GM19395 (cell line): ENCODE results near the gene YTHDC2.

ENCODE experiments used
- ATAC-seq: cut with Tn5 transposase; IDR thresholded peaks from one replicate; pipeline ENCODE4 v1.9.1; 2021; ENCODE audit warnings: mild to moderate bottlenecking, moderate library complexity; ENCODE audit not compliant: unreplicated experiment

YTHDC2 gene

GRCh38 chr5:113513384-113514288 is at the start of gene YTHDC2:
YTHDC2 (plus strand) TSS chr5:113513694; CDS start chr5:113513896, 202 bp downstream.
- ATAC-seq: peak; percentile 98

- ATAC-seq: no peak
Measured at GRCh38 chr5:113474100-113474728, 39.3 kb upstream of the YTHDC2 start.

GRCh38 chr5:113478691-113479090 is 34.8 kb upstream of the YTHDC2 start:
- ATAC-seq: no peak

GRCh38 chr5:113480243-113480642 is 33.3 kb upstream of the YTHDC2 start:
- no peak for ATAC-seq

- ATAC-seq: peak; percentile 14
Measured at GRCh38 chr5:113487416-113487780, 26.1 kb upstream of the YTHDC2 start.

GRCh38 chr5:113487781-113488644 is 25.5 kb upstream of the YTHDC2 start, which contains the start of gene MCC:
MCC (minus strand) TSS chr5:113488453.
- ATAC-seq: peak; percentile 44

GRCh38 chr5:113488645-113489184 is 24.8 kb upstream of the YTHDC2 start:
- ATAC-seq: peak; percentile 1

GRCh38 chr5:113489299-113489698 is 24.2 kb upstream of the YTHDC2 start:
- ATAC-seq: peak; percentile 74

- no peak for ATAC-seq
Measured at GRCh38 chr5:113490317-113490716, 23.2 kb upstream of the YTHDC2 start.

GRCh38 chr5:113491022-113491421 is 22.5 kb upstream of the YTHDC2 start:
- ATAC-seq: no peak

GRCh38 chr5:113493446-113493845 is 20.0 kb upstream of the YTHDC2 start:
- ATAC-seq: no peak

- ATAC-seq: no peak
Measured at GRCh38 chr5:113495422-113495841, 18.1 kb upstream of the YTHDC2 start.

GRCh38 chr5:113502073-113502472 is 11.4 kb upstream of the YTHDC2 start:
- no peak for ATAC-seq

- ATAC-seq: no peak
Measured at GRCh38 chr5:113503146-113503545, 10.3 kb upstream of the YTHDC2 start.

- no peak for ATAC-seq
Measured at GRCh38 chr5:113505181-113505580, 8.3 kb upstream of the YTHDC2 start.

GRCh38 chr5:113507601-113508000 is 5.9 kb upstream of the YTHDC2 start:
- no peak for ATAC-seq

GRCh38 chr5:113508756-113509155 is 4.7 kb upstream of the YTHDC2 start:
- no peak for ATAC-seq

- no peak for ATAC-seq
Measured at GRCh38 chr5:113510836-113511451, 2.5 kb upstream of the YTHDC2 start.

- no peak for ATAC-seq
Measured at GRCh38 chr5:113512341-113512740, 1.2 kb upstream of the YTHDC2 start.

- peak; percentile 2 for ATAC-seq
Measured at GRCh38 chr5:113514289-113514635, 768 bp downstream of the YTHDC2 start.

GRCh38 chr5:113518884-113519283 is 5.4 kb downstream of the YTHDC2 start:
- ATAC-seq: no peak
